Breast epithelium (tissue), 3 donors: ENCODE measurements around the gene KCNC1.

ENCODE experiments used
- CTCF ChIP-seq, 3 donors: fragments of 450-650 bp; IDR thresholded peaks; one replicate each; pipeline ENCODE4 v1.5.1; 2016 to 2017; ENCODE audit warnings: antibody characterized with exemption in 3 of 3, mild to moderate bottlenecking in 3 of 3, moderate library complexity in 3 of 3
- POLR2A ChIP-seq: fragments of 450-650 bp; IDR thresholded peaks from one replicate; pipeline ENCODE4 v1.6.1; 2016; ENCODE audit warnings: antibody characterized with exemption, mild to moderate bottlenecking, moderate library complexity
- POLR2AphosphoS5 ChIP-seq, 3 donors: sonication (generic); formaldehyde crosslinking; IDR thresholded peaks; one replicate each; pipeline ENCODE4 v1.6.1; 2017; ENCODE audit warnings: antibody characterized with exemption in 3 of 3

DNA sequence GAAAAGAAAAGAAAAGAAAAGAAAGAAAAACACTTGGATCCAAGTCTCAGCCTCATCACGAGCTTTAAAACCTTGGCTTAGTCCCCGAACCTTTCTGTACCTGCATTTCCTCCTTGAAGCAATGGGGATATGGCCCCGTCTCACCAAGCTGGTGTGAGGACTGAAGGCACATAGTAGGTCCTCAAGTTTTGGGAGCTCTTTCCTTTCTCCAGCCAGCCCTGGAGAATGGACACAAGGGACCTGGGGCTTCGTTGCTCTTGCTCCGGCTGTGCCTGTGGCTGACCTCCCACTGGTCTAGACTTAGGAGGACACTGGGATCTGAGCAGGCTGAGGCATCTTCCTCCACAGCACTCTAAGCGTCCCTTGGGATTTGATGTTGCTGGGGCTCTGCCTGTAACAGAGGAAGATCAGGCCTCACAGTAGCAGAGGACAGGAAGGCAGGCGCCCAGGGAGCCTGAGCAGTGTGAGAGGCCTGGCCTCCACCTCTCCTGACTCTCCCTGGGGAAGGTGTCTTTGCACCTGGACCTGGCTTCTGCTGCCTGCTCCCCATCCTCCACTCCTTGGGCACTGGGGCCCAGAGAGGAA, 32.8 kb downstream of the KCNC1 start:
- TF ChIP-seq CTCF (IDR thresholded peaks at IDR 0.05) (no peak), POLR2A (no peak), POLR2AphosphoS5 (IDR thresholded peaks at IDR 0.05) (no peak)
